Measurements from ENCODE around the gene TEX38. TPM values are rescaled to one million over a fixed set of nuclear protein-coding genes. Genes with fewer than 3 reads are reported as not detected.

The TEX38 gene
- total and polyA plus RNA-seq, 2 of the 13 experiments (the other 11 are each of a cell fraction or from before 2014, with no cell fraction given) = 0.18 TPM; not detected in 1

DNA sequence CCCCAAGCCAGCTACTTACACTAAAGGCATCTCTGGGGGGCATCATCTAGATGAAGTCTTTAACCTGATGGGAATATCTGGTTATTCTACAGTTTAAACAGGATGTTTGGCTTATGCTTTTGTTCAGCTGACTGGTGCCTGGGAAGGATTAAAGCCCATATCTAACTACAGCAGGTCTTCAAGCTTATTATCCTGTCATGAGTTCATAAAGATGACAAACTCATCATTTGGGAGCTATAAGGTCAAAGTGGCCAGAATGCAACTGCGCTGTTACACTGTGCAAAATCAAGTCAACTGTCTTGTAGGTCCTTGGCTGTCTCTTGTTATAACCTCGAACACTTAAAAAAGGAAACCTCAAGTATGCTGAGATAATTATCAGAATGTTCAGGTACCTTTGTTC is 36.4 kb upstream of the TEX38 start (continued):
- TF ChIP-seq, protein P1, sequence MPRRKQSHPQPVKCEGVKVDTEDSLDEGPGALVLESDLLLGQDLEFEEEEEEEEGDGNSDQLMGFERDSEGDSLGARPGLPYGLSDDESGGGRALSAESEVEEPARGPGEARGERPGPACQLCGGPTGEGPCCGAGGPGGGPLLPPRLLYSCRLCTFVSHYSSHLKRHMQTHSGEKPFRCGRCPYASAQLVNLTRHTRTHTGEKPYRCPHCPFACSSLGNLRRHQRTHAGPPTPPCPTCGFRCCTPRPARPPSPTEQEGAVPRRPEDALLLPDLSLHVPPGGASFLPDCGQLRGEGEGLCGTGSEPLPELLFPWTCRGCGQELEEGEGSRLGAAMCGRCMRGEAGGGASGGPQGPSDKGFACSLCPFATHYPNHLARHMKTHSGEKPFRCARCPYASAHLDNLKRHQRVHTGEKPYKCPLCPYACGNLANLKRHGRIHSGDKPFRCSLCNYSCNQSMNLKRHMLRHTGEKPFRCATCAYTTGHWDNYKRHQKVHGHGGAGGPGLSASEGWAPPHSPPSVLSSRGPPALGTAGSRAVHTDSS (CRISPR knock-in tag; conservative IDR thresholded peaks at IDR 0.05) = no peak
- no peak for TF ChIP-seq ZNF547 (CRISPR knock-in tag; IDR thresholded peaks at IDR 0.05)
- TF ChIP-seq, protein P2, sequence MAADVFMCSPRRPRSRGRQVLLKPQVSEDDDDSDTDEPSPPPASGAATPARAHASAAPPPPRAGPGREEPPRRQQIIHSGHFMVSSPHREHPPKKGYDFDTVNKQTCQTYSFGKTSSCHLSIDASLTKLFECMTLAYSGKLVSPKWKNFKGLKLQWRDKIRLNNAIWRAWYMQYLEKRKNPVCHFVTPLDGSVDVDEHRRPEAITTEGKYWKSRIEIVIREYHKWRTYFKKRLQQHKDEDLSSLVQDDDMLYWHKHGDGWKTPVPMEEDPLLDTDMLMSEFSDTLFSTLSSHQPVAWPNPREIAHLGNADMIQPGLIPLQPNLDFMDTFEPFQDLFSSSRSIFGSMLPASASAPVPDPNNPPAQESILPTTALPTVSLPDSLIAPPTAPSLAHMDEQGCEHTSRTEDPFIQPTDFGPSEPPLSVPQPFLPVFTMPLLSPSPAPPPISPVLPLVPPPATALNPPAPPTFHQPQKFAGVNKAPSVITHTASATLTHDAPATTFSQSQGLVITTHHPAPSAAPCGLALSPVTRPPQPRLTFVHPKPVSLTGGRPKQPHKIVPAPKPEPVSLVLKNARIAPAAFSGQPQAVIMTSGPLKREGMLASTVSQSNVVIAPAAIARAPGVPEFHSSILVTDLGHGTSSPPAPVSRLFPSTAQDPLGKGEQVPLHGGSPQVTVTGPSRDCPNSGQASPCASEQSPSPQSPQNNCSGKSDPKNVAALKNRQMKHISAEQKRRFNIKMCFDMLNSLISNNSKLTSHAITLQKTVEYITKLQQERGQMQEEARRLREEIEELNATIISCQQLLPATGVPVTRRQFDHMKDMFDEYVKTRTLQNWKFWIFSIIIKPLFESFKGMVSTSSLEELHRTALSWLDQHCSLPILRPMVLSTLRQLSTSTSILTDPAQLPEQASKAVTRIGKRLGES (CRISPR knock-in tag; IDR thresholded peaks at IDR 0.05; ENCODE audit: borderline replicate concordance) = no peak
- no peak for TF ChIP-seq ZSCAN29 (CRISPR knock-in tag; conservative IDR thresholded peaks at IDR 0.05)
- TF ChIP-seq, protein P3, sequence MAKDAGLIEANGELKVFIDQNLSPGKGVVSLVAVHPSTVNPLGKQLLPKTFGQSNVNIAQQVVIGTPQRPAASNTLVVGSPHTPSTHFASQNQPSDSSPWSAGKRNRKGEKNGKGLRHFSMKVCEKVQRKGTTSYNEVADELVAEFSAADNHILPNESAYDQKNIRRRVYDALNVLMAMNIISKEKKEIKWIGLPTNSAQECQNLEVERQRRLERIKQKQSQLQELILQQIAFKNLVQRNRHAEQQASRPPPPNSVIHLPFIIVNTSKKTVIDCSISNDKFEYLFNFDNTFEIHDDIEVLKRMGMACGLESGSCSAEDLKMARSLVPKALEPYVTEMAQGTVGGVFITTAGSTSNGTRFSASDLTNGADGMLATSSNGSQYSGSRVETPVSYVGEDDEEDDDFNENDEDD (CRISPR knock-in tag; IDR thresholded peaks at IDR 0.05; ENCODE audit: borderline replicate concordance) = no peak
- TF ChIP-seq, protein P4, sequence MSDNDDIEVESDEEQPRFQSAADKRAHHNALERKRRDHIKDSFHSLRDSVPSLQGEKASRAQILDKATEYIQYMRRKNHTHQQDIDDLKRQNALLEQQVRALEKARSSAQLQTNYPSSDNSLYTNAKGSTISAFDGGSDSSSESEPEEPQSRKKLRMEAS (IDR thresholded peaks at IDR 0.05) = no peak
- no peak for TF ChIP-seq ZNF709 (CRISPR knock-in tag; IDR thresholded peaks at IDR 0.05)
